A549 (cell line): ENCODE data around the gene C16orf54.

Experiments used
- CTCF ChIP-seq: fragments of >200 bp; sonication (Bioruptor Twin); formaldehyde crosslinking; IDR thresholded peaks from 3 replicates; pipeline ENCODE4 v1.5.1; 2016
- MAX ChIP-seq: IDR thresholded peaks from 2 replicates; pipeline ENCODE4 v1.6.1; 2012

DNA sequence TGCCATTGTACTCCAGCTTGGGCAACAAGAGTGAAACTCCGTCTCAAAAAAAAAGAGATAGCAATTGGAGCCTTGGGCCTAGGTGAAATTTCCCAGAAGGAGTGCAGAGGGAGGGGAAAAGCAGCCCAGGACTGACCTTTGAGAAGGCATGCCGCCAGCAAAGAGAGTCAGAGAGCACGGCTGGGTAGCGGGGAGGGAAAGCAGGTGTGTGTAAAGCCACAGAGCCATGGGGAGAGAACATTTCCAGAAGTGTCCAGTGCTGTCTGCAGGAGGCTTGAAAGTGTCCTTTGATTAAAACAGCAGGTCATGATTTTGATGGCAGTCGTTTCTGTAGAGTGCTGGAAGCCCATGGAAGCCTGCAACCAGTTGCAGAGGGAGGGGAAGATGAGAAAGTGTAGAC lies 8.1 kb downstream of the C16orf54 start:
- TF ChIP-seq MAX: no peak
- no peak for TF ChIP-seq CTCF
